NT2/D1 (cell line): Measurements from ENCODE around the gene DHRS7B.

ENCODE experiments used
- YY1 ChIP-seq: IDR thresholded peaks from 2 replicates; pipeline ENCODE4 v1.6.1; 2011; ENCODE audit not compliant: insufficient read length, insufficient read depth
- ZNF274 ChIP-seq: IDR thresholded peaks from 2 replicates; pipeline ENCODE4 v1.6.1; 2011; ENCODE audit warnings: mild to moderate bottlenecking, low read depth, low read length

DNA sequence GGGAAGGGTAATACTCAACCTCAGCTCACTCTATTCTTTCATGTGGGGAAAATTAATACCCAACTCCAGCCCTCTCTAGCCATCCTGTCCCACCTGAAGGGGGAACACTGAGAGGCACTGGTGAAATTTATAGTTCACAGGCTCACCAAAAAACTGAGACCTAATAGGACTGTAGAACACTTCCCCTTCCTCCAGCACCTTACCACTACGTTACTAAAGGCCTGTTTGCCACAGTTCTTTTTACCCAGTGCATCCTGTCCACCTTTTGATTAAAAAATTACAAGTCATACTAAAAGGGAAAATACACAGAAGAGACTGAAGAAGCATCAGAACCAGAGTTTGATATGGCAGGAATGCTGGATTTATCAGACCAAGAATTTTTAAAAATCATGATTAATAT lies 26.0 kb downstream of the DHRS7B start:
- no peak for TF ChIP-seq YY1
- TF ChIP-seq ZNF274 = no peak
